Stimulated activated CD4-positive, alpha-beta T cell treated with anti-CD3 and anti-CD28 coated beads, Interleukin-15, amount 100 ng/mL, for 48 hours (primary cell): ENCODE data around the gene FBXO4.
"Not testable (repeated sequence)": the region's sequence is repeated elsewhere in the genome, so short reads cannot be mapped to it uniquely, and the experiment has no call there.

Experiments used
- DNase-seq, 2 donors: peaks; one replicate each; pipeline ENCODE4 v3.0.0-alpha.2; 2020; ENCODE audit warnings: low read depth in 2 of 2

The FBXO4 gene

DNA sequence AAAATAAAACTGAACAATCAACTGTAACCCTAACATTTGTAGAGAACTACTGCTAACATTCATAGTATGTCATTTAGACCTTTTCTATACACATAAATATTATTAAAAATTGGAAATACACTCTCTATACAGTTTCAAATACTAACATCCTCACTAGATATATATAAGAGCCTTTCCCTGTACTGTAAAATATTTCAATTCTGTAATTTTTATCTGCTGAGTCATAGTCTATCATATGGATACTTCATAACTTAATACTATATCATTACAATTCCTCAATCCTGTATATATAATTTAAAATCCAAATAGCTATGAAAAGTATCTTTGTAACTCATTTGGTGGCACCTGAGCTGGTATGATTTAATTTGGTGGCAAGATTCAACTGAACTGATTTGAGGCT, 55.8 kb downstream of the FBXO4 start:
- DNase-seq = no peak

DNA sequence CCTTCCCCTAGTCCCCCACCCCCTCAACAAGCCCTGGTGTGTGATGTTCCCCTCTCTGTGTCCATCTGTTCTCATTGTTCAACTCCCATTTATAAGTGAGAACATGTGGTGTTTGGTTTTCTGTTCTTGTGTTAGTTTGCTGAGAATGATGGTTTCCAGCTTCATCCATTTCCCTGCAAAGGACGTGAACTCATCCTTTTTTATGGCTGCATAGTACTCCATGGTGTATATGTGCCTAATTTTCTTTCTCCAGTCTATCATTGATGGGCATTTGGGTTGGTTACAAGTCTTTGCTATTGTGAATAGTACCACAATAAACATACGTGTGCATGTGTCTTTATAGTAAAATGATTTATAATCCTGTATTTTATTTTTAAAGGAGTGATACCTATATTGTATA, 57.8 kb downstream of the FBXO4 start:
- not testable (repeated sequence) for DNase-seq

DNA sequence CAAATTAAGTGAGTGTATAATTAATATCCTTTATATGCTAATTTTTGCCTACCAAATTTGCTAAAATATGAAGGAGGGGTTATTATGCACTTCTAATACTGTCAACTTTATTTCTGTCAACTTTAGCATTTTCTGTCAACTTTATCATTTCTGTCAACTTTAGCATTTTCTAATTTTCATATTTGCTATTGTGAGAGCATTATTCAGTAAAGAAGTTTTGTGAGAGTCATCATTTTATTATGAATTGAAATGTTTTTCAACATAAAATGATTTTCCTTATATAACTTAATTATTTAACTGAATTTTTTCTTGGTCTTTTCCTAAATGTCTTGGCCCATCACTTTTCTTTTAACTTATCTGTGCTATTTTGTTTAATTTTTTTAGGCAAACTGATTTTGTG, 58.2 kb downstream of the FBXO4 start:
- no peak for DNase-seq

DNA sequence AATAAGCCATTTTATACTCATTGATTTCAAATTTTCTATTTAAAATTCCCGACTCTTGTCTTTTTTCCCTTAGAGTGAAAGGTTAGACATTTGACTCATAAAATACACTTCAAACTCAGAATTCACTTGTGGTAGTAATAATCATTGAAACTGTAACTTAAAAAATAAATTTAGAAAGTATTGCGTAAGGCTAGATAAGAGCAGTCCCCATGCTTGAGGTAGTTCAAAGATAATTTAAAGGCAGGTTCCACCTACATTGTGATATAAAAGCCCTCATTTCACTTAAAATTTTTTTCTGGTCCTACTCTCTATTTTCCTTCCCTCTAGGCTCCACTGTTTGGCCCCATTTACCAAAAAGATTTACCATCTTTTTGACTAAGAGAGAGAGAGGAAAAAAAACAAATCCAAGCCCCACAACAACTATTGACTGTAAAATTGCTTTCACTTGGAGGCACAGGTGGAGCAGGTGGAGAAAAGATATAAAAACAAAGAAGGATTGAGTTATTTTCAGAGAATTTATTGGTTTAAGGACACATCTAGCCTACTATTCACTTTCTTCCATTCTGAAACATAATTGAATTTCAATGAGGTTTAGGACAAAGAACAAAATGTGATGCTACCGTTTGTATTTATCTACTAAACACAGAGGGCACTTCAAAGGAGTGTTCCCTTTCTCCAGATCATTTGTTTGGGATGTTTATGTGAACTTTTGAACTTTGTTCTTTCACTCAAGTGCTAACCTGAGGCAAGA, 61.0 kb downstream of the FBXO4 start:
- no peak for DNase-seq
